ENCODE measurements around the gene MRAP.

MRAP gene

DNA sequence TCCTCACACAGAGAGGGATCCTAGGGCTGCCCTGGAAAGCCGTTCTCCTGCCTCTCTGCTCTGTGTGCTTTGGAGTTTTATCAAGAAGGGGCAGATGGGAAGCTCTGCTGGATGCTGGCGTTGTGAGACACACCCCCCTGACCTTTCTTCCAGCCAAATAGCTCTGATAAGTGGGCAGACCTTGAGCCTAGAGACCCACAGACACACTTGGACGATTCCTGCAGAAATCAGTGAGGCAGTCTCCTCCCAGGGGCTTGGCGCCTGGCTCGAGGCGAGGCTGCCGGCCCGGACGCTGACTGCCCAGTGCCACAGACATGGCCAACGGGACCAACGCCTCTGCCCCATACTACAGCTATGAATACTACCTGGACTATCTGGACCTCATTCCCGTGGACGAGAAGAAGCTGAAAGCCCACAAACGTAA lies at the start of gene MRAP:
MRAP (plus strand) TSS at position 198 of the 424 bp plus-strand sequence; CDS start at position 315, 117 bp downstream.
- no peak for TF ChIP-seq CTCF (IDR thresholded peaks at IDR 0.05; ENCODE audit: extremely low read depth, missing control alignments)
- DNase-seq (ENCODE audit: low spot score) = no peak

GRCh38 chr21:32249511-32250280 lies 49.0 kb upstream of the MRAP start:
- no peak for DNase-seq (ENCODE audit: low spot score)
- TF ChIP-seq CTCF (IDR thresholded peaks at IDR 0.05; ENCODE audit: extremely low read depth, missing control alignments) = no peak

DNA sequence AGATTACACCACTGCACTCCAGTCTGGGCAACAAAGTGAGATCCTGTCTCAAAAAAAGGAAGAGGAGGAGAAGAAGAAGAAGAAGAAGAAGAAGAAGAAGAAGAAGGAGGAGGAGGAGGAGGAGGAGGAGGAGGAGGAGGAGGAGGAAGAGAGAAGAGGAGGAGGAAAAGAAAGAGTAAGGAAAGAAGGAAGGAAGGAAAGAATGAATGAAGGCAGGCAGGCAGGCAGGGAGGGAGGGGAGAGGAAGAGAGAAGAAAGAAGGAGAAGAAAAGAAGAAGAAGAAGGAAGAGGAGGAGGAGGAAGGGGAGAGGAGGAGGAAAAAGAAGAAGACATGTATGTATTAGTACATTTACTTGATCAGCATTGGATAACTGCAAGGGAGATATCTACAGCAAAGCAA lies 46.5 kb upstream of the MRAP start:
- no peak for DNase-seq (ENCODE audit: low spot score)
- no peak for TF ChIP-seq CTCF (IDR thresholded peaks at IDR 0.05; ENCODE audit: extremely low read depth, missing control alignments)

GRCh38 chr21:32253215-32253641 lies 45.4 kb upstream of the MRAP start:
- TF ChIP-seq CTCF (IDR thresholded peaks at IDR 0.05; ENCODE audit: extremely low read depth, missing control alignments) = no peak

DNA sequence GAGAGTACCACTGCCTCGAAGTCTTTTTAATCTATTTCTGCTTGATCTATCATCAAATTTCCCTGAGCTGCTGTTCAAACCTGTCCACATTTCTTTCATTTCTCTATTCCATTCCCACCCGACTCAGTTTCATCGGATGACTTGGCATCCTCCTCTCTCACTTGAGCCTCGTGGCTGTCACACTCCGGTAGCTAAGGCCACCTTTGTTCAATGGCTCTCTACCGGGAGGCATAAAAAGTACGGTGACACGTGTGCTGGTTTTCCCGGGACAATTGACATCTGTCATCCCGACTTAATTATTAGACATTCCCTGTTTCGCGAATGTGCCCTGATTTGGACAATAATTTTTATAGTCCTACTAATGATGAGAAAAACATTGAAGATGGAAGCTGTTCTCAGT lies 42.4 kb upstream of the MRAP start:
- no peak for DNase-seq (ENCODE audit: low spot score)
- TF ChIP-seq CTCF (IDR thresholded peaks at IDR 0.05; ENCODE audit: extremely low read depth, missing control alignments) = no peak

More at GRCh38 chr21:32253215-32253641, 45.4 kb upstream of the MRAP start:
- no peak for DNase-seq (ENCODE audit: low spot score)

DNA sequence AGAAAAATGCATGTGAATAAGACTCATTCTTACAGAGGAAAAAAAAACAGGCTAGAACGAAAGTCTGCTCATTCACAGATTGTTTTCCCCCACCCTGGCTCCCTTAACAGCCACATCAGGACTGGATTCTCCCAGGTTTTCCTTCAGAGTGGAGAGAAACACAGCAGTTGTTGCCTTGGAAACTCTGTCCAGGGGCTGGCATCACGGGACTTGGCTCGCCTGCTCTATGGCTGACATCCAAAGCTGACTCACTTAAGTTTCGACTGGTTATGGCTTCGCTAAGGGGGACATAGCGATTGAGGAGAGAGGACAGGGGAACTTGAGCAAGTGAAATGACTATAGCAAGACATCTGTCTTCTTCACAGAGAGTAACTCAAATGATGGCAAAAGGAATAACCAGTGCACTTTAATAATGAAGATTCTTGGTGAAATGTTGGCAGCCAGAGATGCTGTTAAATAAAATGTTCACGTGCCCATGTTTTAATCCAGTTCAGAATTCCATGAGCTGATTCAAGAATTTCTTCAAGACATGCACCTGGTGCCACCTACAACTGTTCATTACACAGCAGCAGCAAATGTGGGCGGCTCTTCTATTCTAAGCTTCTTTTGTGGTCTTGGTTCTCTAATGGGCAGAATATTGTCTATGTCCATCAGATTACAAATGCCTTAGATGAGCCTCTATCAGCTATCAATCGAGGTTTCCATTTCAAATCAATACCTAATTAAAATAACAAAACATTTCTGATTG lies 41.6 kb upstream of the MRAP start:
- no peak for TF ChIP-seq CTCF (IDR thresholded peaks at IDR 0.05; ENCODE audit: extremely low read depth, missing control alignments)
- no peak for DNase-seq (ENCODE audit: low spot score)
